ENCODE results near the gene DNER. TPM values are rescaled to one million over a fixed set of nuclear protein-coding genes. Genes with fewer than 3 reads are reported as not detected.
A peak's percentile ranks its signal among the peaks of the same experiment; 100 is the strongest.

Gene DNER
- total RNA-seq, 1 experiment from 2014 or later, result not detected

DNA sequence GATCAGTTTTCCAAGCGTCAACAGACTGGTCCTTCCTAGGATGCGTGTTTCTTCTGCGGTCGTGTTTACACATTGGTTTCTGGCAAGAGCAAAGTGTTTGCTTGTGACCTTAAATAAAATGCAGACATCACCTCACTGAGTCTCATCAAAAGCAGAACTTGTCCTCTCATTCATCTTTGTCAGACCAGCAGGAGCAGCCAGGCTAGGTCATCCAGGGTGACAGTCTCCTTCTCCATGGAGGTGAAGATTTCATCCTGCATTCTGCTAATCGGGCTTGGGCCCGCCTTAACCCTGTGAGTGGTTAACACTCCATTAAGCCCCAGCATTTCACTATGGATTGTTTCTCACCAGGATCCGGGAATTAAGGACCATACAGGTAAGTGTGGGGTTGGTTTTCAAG lies 379.0 kb downstream of the DNER start:
- no peak overlapping the region for H3K4me3 ChIP-seq (ENCODE audit: low read length)
- H3K9ac ChIP-seq (ENCODE audit: low read length), result no peak overlapping the region
- peaks cover 55% of the 10 kb centered on the region for H3K4me1 ChIP-seq (ENCODE audit: low read length)
- H3K27ac ChIP-seq (ENCODE audit: low read length), result no peak overlapping the region
- no peaks in the 10 kb centered on the region for H4K20me1 ChIP-seq (ENCODE audit: insufficient read depth, low read depth, low read length)
- H3K9me3 ChIP-seq (ENCODE audit: low read length), result no peaks in the 10 kb centered on the region
- peak overlapping the region; percentile 7 for H2AFZ ChIP-seq (ENCODE audit: low read length)
- no peak for DNase-seq
- H3K79me2 ChIP-seq (ENCODE audit: low read length), result no peaks in the 10 kb centered on the region
- H3K4me2 ChIP-seq (ENCODE audit: low read depth, low read length, poor library complexity, severe bottlenecking), result no peak overlapping the region
- H3K27me3 ChIP-seq (ENCODE audit: low read length), result no peaks in the 10 kb centered on the region
- no peaks in the 10 kb centered on the region for H3K9me2 ChIP-seq (replicated peaks; ENCODE audit: insufficient read depth, low read length)
- no peaks in the 10 kb centered on the region for H3K36me3 ChIP-seq (ENCODE audit: insufficient read depth, low read length)

DNA sequence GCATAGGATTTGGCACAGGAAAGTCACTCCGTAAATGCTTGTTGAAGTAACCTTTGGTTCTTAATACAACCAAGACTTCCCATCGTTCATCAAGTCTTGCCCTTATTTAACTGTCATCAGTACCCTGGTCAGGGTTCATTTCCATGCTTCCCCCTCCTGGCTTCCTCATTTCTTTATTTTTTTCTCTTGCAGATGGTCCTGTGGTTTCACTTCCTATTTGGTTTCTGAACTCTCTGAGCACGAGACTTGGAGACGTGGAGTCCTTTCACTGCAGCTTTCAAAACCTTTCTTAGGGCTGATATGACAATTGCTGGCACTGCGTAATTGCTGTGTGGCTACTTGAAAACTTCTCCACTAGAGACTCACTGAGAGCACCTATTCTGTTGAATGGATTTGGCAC lies 383.4 kb downstream of the DNER start:
- peak overlapping the region; percentile 92 for H3K27ac ChIP-seq (ENCODE audit: low read length)
- peak overlapping the region; percentile 86 for H2AFZ ChIP-seq (ENCODE audit: low read length)
- peak; percentile 93 for DNase-seq
- H3K9me2 ChIP-seq (replicated peaks; ENCODE audit: insufficient read depth, low read length), result no peaks in the 10 kb centered on the region
- no peaks in the 10 kb centered on the region for H3K36me3 ChIP-seq (ENCODE audit: insufficient read depth, low read length)
- H3K4me3 ChIP-seq (ENCODE audit: low read length), result peak overlapping the region; percentile 48
- no peaks in the 10 kb centered on the region for H3K9me3 ChIP-seq (ENCODE audit: low read length)
- no peaks in the 10 kb centered on the region for H3K27me3 ChIP-seq (ENCODE audit: low read length)
- H3K9ac ChIP-seq (ENCODE audit: low read length), result peak overlapping the region; percentile 68
- no peaks in the 10 kb centered on the region for H3K79me2 ChIP-seq (ENCODE audit: low read length)
- peak overlapping the region; percentile 69 for H3K4me2 ChIP-seq (ENCODE audit: low read depth, low read length, poor library complexity, severe bottlenecking)
- H3K4me1 ChIP-seq (ENCODE audit: low read length), result peaks cover 56% of the 10 kb centered on the region
- no peaks in the 10 kb centered on the region for H4K20me1 ChIP-seq (ENCODE audit: insufficient read depth, low read depth, low read length)

DNA sequence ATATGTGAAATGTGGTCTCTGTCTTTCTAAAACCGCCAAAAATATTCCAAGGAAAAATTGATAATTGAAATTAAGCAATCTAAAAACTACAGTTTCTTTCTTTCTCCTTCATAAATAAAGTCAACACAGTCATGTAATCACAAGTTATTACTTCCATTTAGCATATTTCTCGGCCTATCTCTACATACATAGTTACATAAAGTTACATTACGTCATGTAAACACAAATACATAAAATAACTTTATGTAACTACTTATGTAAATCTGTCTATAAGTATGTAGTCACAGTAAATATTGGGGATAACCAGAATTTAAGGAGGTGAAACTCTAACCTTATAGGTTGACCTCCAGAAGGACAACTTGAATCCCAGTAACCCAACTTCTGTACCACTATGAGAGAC lies 394.8 kb downstream of the DNER start:
- H3K79me2 ChIP-seq (ENCODE audit: low read length), result no peaks in the 10 kb centered on the region
- no peaks in the 10 kb centered on the region for H4K20me1 ChIP-seq (ENCODE audit: insufficient read depth, low read depth, low read length)
- no peaks in the 10 kb centered on the region for H3K4me1 ChIP-seq (ENCODE audit: low read length)
- no peaks in the 10 kb centered on the region for H3K36me3 ChIP-seq (ENCODE audit: insufficient read depth, low read length)
- no peak overlapping the region for H2AFZ ChIP-seq (ENCODE audit: low read length)
- DNase-seq, result no peak
- H3K27ac ChIP-seq (ENCODE audit: low read length), result no peak overlapping the region
- no peak overlapping the region for H3K9ac ChIP-seq (ENCODE audit: low read length)
- no peaks in the 10 kb centered on the region for H3K9me2 ChIP-seq (replicated peaks; ENCODE audit: insufficient read depth, low read length)
- no peaks in the 10 kb centered on the region for H3K9me3 ChIP-seq (ENCODE audit: low read length)
- no peaks in the 10 kb centered on the region for H3K27me3 ChIP-seq (ENCODE audit: low read length)
- H3K4me2 ChIP-seq (ENCODE audit: low read depth, low read length, poor library complexity, severe bottlenecking), result no peak overlapping the region
- H3K4me3 ChIP-seq (ENCODE audit: low read length), result no peak overlapping the region

DNA sequence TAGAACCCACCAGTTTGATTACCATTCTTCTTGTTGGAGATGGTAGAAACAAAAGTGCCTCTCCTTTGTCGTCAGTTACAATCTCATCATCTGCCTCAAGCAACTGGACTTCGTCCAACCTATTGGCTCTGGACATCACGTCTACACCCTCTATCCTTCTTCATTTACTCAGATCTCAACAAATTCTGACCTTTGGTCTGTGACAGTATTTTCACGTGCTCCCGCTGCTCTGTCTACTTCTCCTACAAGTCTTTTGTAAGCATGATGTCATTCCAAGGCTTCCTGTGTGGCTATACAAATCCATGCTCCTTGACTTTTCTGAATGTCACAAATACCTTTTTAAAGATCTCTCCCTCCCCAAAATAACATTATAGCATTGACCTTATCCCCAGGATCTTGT lies 400.2 kb downstream of the DNER start:
- no peak for DNase-seq

DNA sequence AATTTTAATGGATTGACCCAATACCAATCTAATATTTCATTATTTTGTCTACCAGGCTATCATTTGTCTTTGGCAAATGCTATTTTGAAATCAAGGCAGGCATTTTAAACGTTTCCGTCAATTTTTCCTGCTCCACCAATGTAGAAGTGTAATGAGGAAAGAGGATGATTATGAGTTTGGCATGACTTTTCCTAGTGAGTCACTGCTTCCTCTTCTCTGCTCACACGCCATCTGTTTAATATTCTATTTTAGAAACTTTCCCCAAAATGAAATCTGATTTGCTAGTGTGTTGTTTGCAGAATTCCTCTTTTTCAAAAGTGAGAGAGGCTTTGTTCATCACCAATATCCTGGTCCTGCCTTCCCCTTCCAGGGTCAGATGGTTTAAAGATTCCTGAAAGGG lies 400.8 kb downstream of the DNER start:
- no peak overlapping the region for H3K4me3 ChIP-seq (ENCODE audit: low read length)
- H3K4me1 ChIP-seq (ENCODE audit: low read length), result no peaks in the 10 kb centered on the region
- no peak overlapping the region for H2AFZ ChIP-seq (ENCODE audit: low read length)
- H3K4me2 ChIP-seq (ENCODE audit: low read depth, low read length, poor library complexity, severe bottlenecking), result no peak overlapping the region
- H3K9me3 ChIP-seq (ENCODE audit: low read length), result no peaks in the 10 kb centered on the region
- H3K9me2 ChIP-seq (replicated peaks; ENCODE audit: insufficient read depth, low read length), result no peaks in the 10 kb centered on the region
- no peaks in the 10 kb centered on the region for H3K27me3 ChIP-seq (ENCODE audit: low read length)
- H3K79me2 ChIP-seq (ENCODE audit: low read length), result no peaks in the 10 kb centered on the region
- H4K20me1 ChIP-seq (ENCODE audit: insufficient read depth, low read depth, low read length), result no peaks in the 10 kb centered on the region
- DNase-seq, result no peak
- H3K9ac ChIP-seq (ENCODE audit: low read length), result no peak overlapping the region
- H3K27ac ChIP-seq (ENCODE audit: low read length), result no peak overlapping the region
- H3K36me3 ChIP-seq (ENCODE audit: insufficient read depth, low read length), result no peaks in the 10 kb centered on the region

More for the DNA sequence above, 400.2 kb downstream of the DNER start:
- Histone ChIP-seq H3K4me2 (ENCODE audit: low read depth, low read length, poor library complexity, severe bottlenecking) (no peak overlapping the region), H3K4me1 (ENCODE audit: low read length) (no peaks in the 10 kb centered on the region), H3K9me3 (ENCODE audit: low read length) (no peaks in the 10 kb centered on the region), H3K79me2 (ENCODE audit: low read length) (no peaks in the 10 kb centered on the region), H3K27ac (ENCODE audit: low read length) (no peak overlapping the region), H3K4me3 (ENCODE audit: low read length) (no peak overlapping the region), H4K20me1 (ENCODE audit: insufficient read depth, low read depth, low read length) (no peaks in the 10 kb centered on the region), H3K36me3 (ENCODE audit: insufficient read depth, low read length) (no peaks in the 10 kb centered on the region), H3K27me3 (ENCODE audit: low read length) (no peaks in the 10 kb centered on the region), H3K9me2 (replicated peaks; ENCODE audit: insufficient read depth, low read length) (no peaks in the 10 kb centered on the region), H3K9ac (ENCODE audit: low read length) (no peak overlapping the region), H2AFZ (ENCODE audit: low read length) (no peak overlapping the region)

Small RNA genes within 50 kb of the gene (small RNA-seq; reads per million reads assigned to genes)
- not detected for gene RNU7-9P

Other genes with a start within 250 kb of the DNER start
- gene TRIP12, start 207.5 kb upstream of the DNER start, total RNA-seq (2014; rRNA removed; shearing (Covaris generic); ENCODE audit: low replicate concordance), result 187 and 194 TPM in 2 replicates
- gene FBXO36, start 207.9 kb upstream of the DNER start, total RNA-seq (2014; rRNA removed; shearing (Covaris generic); ENCODE audit: low replicate concordance), result 0.11 and 2.6 TPM in 2 replicates

All from Karpas-422 (cell line).